ENCODE measurements around the gene BMPR1B.
"Not testable (repeated sequence)": the region's sequence is repeated elsewhere in the genome, so short reads cannot be mapped to it uniquely, and the experiment has no call there.

Gene BMPR1B

GRCh38 chr4:94828882-94829281, 71.1 kb downstream of the BMPR1B start:
- DNase-seq (ENCODE audit: insufficient read length, low spot score) (no peak), FAIRE-seq (no peak)

DNA sequence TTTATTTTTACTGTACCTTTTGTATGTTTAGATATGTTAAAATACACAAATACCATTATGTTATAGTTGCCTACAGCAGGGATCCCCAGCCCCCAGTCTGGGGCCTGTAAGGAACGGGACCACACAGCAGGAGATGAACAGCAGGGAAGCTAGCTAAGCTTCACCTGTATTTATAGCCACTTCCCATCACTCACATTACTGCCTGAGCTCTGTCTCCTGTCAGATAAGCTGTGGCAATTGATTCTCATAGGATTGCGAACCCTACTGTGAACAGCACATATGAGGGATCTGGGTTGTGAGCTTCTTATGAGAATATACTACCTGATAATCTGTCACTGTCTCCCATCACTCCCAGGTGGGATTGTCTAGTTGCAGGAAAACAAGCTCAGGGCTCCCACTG, 73.9 kb downstream of the BMPR1B start:
- DNase-seq (ENCODE audit: insufficient read length, low spot score) (no peak), FAIRE-seq (no peak)

- not testable (repeated sequence) for DNase-seq (ENCODE audit: insufficient read length, low spot score); FAIRE-seq
Observed at GRCh38 chr4:94832329-94832728, 74.6 kb downstream of the BMPR1B start.

DNA sequence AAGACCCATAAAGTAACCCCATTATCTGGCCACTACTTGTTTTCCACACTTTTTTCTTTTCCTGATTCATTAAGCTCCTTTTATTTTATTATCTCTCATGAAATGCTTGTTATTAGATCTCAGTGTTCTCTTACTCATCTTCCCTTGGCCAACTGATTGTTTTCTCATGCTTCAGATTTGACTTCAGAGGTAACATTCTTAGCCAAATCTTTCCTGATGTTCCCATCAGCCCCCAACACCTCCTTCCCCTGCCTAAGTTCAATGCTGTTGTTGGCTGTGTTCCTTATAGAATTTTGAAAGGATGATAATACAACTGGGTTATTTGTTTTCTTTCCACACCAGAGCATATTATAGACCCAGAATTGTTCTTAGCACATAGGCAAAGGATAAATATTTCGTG, 75.6 kb downstream of the BMPR1B start:
- no peak for FAIRE-seq
- DNase-seq (ENCODE audit: insufficient read length, low spot score), result no peak

DNA sequence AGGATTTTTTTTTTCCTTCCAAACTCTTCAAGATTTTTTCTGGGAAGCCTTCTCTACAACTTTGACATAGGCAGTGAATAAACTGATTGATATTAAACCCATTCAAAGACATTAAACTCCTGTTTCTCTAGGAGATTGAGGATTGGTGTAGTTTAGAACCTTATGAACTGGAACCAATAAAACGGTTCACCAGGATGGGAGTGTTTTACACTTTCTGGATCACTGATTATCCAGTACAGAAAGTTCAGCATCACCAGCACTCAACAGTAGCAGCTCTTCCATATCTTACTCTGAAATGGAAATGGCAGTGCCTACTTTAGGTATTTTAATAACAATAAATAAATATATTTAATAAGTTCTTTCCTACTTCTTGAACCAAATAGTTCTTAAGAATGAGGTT, 76.7 kb downstream of the BMPR1B start:
- FAIRE-seq (no peak), DNase-seq (ENCODE audit: insufficient read length, low spot score) (no peak)

- not testable (repeated sequence) for DNase-seq (ENCODE audit: insufficient read length, low spot score); FAIRE-seq
Observed at GRCh38 chr4:94841166-94841863, 83.6 kb downstream of the BMPR1B start.

GRCh38 chr4:94841864-94842221, 84.1 kb downstream of the BMPR1B start:
- no peak for DNase-seq (ENCODE audit: insufficient read length, low spot score)
- FAIRE-seq, result no peak

GRCh38 chr4:94843216-94843615, 85.5 kb downstream of the BMPR1B start:
- no peak for DNase-seq (ENCODE audit: insufficient read length, low spot score)
- FAIRE-seq, result no peak

GRCh38 chr4:94848326-94848725, 90.6 kb downstream of the BMPR1B start:
- no peak for FAIRE-seq
- DNase-seq (ENCODE audit: insufficient read length, low spot score), result no peak

GRCh38 chr4:94849901-94850300, 92.1 kb downstream of the BMPR1B start:
- FAIRE-seq, result no peak

DNA sequence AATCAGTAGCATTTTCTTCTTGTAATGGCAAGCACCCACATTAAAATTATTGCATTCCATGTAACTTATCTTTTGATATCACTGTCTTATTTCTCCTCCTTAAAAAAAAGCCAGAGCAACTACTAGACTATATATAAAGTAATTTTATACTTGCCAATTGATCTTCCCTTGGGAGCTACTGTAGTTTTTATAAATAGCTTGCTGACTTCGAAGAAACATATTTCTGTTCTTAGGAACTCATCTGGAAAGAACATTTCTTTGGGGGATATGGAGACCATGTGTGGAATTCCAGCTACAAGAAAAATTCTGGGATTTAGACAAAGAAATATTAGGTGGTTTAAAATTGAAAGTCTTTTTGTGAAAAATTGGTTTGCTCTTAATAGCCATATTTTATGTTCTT, 94.9 kb downstream of the BMPR1B start:
- FAIRE-seq (no peak), DNase-seq (ENCODE audit: insufficient read length, low spot score) (no peak)

More at GRCh38 chr4:94849901-94850300, 92.1 kb downstream of the BMPR1B start:
- DNase-seq (ENCODE audit: insufficient read length, low spot score), result no peak

- FAIRE-seq, result no peak
- DNase-seq (ENCODE audit: insufficient read length, low spot score), result no peak
Observed at GRCh38 chr4:94856030-94856429, 98.3 kb downstream of the BMPR1B start.

- no peak for FAIRE-seq
- DNase-seq (ENCODE audit: insufficient read length, low spot score), result no peak
Observed at GRCh38 chr4:94870146-94870545, 112.4 kb downstream of the BMPR1B start.

GRCh38 chr4:94871644-94872305, 114.0 kb downstream of the BMPR1B start:
- FAIRE-seq (no peak), DNase-seq (ENCODE audit: insufficient read length, low spot score) (no peak)

- FAIRE-seq, result no peak
- DNase-seq (ENCODE audit: insufficient read length, low spot score), result no peak
Observed at GRCh38 chr4:94877973-94878372, 120.2 kb downstream of the BMPR1B start.

GRCh38 chr4:94880956-94881355, 123.2 kb downstream of the BMPR1B start:
- no peak for FAIRE-seq
- DNase-seq (ENCODE audit: insufficient read length, low spot score), result no peak

- FAIRE-seq, result no peak
- DNase-seq (ENCODE audit: insufficient read length, low spot score), result no peak
Observed at GRCh38 chr4:94882756-94883155, 125.0 kb downstream of the BMPR1B start.

GRCh38 chr4:94887027-94887426, 129.3 kb downstream of the BMPR1B start:
- no peak for DNase-seq (ENCODE audit: insufficient read length, low spot score)
- FAIRE-seq, result no peak

DNA sequence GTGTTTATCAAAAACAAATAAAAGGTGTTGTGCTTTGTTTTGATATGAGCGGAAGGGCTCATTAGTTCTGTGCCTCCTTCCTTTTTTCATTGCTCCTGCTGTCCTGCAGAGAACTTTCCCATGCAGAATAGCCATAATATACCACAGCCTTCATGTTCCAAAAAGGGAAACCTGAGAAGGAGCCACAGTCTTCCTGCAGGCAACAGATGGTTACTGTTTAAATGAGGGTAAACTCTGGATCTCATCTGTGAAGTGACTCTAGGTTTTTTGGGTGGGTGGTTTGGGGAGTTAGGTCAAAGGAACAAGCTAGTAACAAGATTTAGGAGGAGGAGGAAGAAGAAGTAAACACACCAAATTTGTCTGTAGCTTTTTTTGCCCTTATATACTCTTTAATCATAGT, 131.8 kb downstream of the BMPR1B start:
- DNase-seq (ENCODE audit: insufficient read length, low spot score) (no peak), FAIRE-seq (no peak)

- DNase-seq (ENCODE audit: insufficient read length, low spot score), result no peak
Observed at GRCh38 chr4:94889946-94890345, 132.2 kb downstream of the BMPR1B start.

GRCh38 chr4:94890579-94890978, 132.8 kb downstream of the BMPR1B start:
- no peak for FAIRE-seq
- DNase-seq (ENCODE audit: insufficient read length, low spot score), result no peak

More at GRCh38 chr4:94889946-94890345, 132.2 kb downstream of the BMPR1B start:
- no peak for FAIRE-seq

DNA sequence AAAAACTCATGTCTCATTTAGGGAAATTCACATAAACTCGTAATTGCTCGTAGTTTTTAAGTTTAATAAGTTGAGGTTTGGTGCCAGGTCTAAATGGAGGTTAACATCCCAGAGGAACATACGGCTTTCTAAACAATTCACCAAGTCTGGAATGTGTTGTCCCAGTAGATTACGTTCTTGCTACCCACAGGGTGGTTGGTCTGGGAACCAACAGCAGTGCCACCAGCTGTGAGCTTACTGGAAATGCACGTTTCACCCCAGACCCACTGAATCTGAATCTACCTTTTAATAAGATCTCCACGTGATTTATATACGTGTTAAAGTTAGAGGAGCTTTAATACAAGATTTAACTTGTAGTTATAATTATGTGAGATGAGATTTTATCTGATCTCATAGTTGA, 134.3 kb downstream of the BMPR1B start:
- FAIRE-seq (no peak), DNase-seq (ENCODE audit: insufficient read length, low spot score) (no peak)
